ENCODE measurements around the gene CDK5RAP1. TPM values are rescaled to one million over a fixed set of nuclear protein-coding genes. Genes with fewer than 3 reads are reported as not detected.

The CDK5RAP1 gene
- total RNA-seq, 2 donors from 2014 or later, result 26.2 to 26.3 TPM

- H3K27ac ChIP-seq, result no peak overlapping the region
- no peak for TF ChIP-seq CTCF (IDR thresholded peaks at IDR 0.05)
- no peaks in the 10 kb centered on the region for H3K4me1 ChIP-seq (ENCODE audit: control insufficient read depth in 1 of 2, low read depth in 2 of 2)
- H3K4me3 ChIP-seq, result no peak overlapping the region
- H3K9me3 ChIP-seq, result no peaks in the 10 kb centered on the region
- H3K36me3 ChIP-seq, result no peaks in the 10 kb centered on the region
- DNase-seq (ENCODE audit: low spot score) (no peak), ATAC-seq (ENCODE audit: insufficient number of reproducible peaks, low FRiP score, low read depth) (no peak)
- H3K27me3 ChIP-seq (replicated peaks; ENCODE audit: insufficient read depth), result no peaks in the 10 kb centered on the region
These were observed 61.7 kb downstream of the CDK5RAP1 start for GRCh38 chr20:33339515-33340058.

- Histone ChIP-seq H3K36me3 (no peaks in the 10 kb centered on the region), H3K4me1 (ENCODE audit: control insufficient read depth in 1 of 2, low read depth in 2 of 2) (no peaks in the 10 kb centered on the region), H3K4me3 (no peak overlapping the region), H3K27me3 (replicated peaks; ENCODE audit: insufficient read depth) (no peaks in the 10 kb centered on the region), H3K9me3 (no peaks in the 10 kb centered on the region), H3K27ac (no peak overlapping the region)
- ATAC-seq (ENCODE audit: insufficient number of reproducible peaks, low FRiP score, low read depth) (no peak), DNase-seq (ENCODE audit: low spot score) (no peak)
- TF ChIP-seq CTCF (IDR thresholded peaks at IDR 0.05), result no peak
These were observed 62.7 kb downstream of the CDK5RAP1 start for GRCh38 chr20:33338467-33339258.

- DNase-seq (ENCODE audit: low spot score) (no peak), ATAC-seq (ENCODE audit: insufficient number of reproducible peaks, low FRiP score, low read depth) (no peak)
- no peak for TF ChIP-seq CTCF (IDR thresholded peaks at IDR 0.05)
- H3K4me3 ChIP-seq, result no peak overlapping the region
- no peaks in the 10 kb centered on the region for H3K27me3 ChIP-seq (replicated peaks; ENCODE audit: insufficient read depth)
- no peaks in the 10 kb centered on the region for H3K4me1 ChIP-seq (ENCODE audit: control insufficient read depth in 1 of 2, low read depth in 2 of 2)
- H3K27ac ChIP-seq, result no peak overlapping the region
- no peaks in the 10 kb centered on the region for H3K36me3 ChIP-seq
- no peaks in the 10 kb centered on the region for H3K9me3 ChIP-seq
These were observed 63.7 kb downstream of the CDK5RAP1 start for GRCh38 chr20:33337531-33338165.

GRCh38 chr20:33337119-33337518, 64.2 kb downstream of the CDK5RAP1 start:
- Histone ChIP-seq H3K36me3 (no peaks in the 10 kb centered on the region), H3K9me3 (no peaks in the 10 kb centered on the region), H3K4me3 (no peak overlapping the region), H3K27me3 (replicated peaks; ENCODE audit: insufficient read depth) (no peaks in the 10 kb centered on the region), H3K27ac (no peak overlapping the region), H3K4me1 (ENCODE audit: control insufficient read depth in 1 of 2, low read depth in 2 of 2) (no peaks in the 10 kb centered on the region)
- DNase-seq (ENCODE audit: low spot score) (no peak), ATAC-seq (ENCODE audit: insufficient number of reproducible peaks, low FRiP score, low read depth) (no peak)
- no peak for TF ChIP-seq CTCF (IDR thresholded peaks at IDR 0.05)

- no peaks in the 10 kb centered on the region for H3K27me3 ChIP-seq (replicated peaks; ENCODE audit: insufficient read depth)
- no peak for DNase-seq (ENCODE audit: low spot score)
- no peak overlapping the region for H3K4me3 ChIP-seq
- H3K36me3 ChIP-seq, result no peaks in the 10 kb centered on the region
- H3K27ac ChIP-seq, result no peak overlapping the region
- H3K4me1 ChIP-seq (ENCODE audit: control insufficient read depth in 1 of 2, low read depth in 2 of 2), result no peaks in the 10 kb centered on the region
- TF ChIP-seq CTCF (IDR thresholded peaks at IDR 0.05), result no peak
- no peaks in the 10 kb centered on the region for H3K9me3 ChIP-seq
- no peak for ATAC-seq (ENCODE audit: insufficient number of reproducible peaks, low FRiP score, low read depth)
These were observed 64.9 kb downstream of the CDK5RAP1 start for GRCh38 chr20:33336375-33336774.

All from thoracic aorta (tissue), 2 donors.